Coronary artery (tissue), 2 donors: ENCODE results near the gene PTGES3.
"Not testable (repeated sequence)": the region's sequence is repeated elsewhere in the genome, so short reads cannot be mapped to it uniquely, and the experiment has no call there.

Source experiments
- DNase-seq: peaks from one replicate; pipeline ENCODE4 v3.0.0-alpha.2; 2017; ENCODE audit warnings: low spot score
- H3K27ac ChIP-seq, 2 donors: fragments of 200-600 bp; sonication (generic); one replicate each; pipeline ENCODE4 v1.5.1; 2016 to 2019
- H3K4me3 ChIP-seq: fragments of 200-600 bp; sonication (generic); 2 replicates; pipeline ENCODE4 v1.5.1; 2016; ENCODE audit warnings: mild to moderate bottlenecking, moderate library complexity
- CTCF ChIP-seq: fragments of 200-600 bp; sonication (generic); IDR thresholded peaks from one replicate; pipeline ENCODE4 v1.5.1; 2019; ENCODE audit warnings: antibody characterized with exemption

PTGES3 gene

GRCh38 chr12:56709759-56710376 is 21.8 kb upstream of the PTGES3 start:
- Histone ChIP-seq H3K27ac (no peak overlapping the region), H3K4me3 (no peak overlapping the region)
- TF ChIP-seq CTCF = no peak
- DNase-seq = no peak

- DNase-seq, H3K27ac ChIP-seq, H3K4me3 ChIP-seq: not testable (repeated sequence)
Measured at GRCh38 chr12:56704522-56704921, 16.4 kb upstream of the PTGES3 start.

GRCh38 chr12:56699020-56699661 is 11.1 kb upstream of the PTGES3 start:
- no peak for TF ChIP-seq CTCF
- DNase-seq = no peak
- H3K27ac ChIP-seq = no peak overlapping the region
- H3K4me3 ChIP-seq = no peak overlapping the region

DNA sequence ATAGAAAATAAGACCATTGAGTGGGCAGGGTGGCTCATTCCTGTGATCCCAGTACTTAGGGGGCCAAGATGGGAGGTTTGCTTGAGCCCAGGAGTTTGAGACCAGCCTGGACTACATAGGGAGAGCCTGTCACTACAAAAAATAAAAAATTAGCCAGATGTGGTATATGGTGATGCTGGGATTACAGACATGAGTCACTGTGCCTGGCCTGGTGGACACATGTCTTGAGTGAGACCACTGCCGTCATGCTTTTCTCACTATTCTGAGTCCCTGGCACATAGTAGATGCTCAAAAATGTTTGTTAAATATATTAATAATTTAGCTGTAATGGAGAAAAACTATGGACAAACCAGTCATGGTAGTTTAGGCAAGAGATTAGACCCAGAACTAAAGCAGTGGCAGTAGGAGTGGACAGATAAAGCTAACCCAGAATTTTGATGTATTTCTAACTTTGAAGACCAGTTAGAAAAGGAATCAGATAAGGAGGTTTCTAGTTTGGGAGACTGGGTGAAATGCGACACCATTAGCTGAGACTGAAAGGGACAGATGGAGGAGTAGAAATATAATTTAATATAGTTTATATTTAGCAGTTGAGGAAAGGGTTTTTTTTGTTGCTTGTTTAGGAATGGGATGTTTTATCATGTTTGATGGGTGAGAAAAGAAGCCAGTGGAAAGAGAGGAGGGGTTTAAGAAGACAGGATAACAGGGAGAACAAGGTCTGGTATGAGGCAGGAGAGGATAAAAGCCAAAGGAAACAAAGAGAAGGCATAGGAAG is 7.4 kb upstream of the PTGES3 start:
- no peak for TF ChIP-seq CTCF
- H3K4me3 ChIP-seq = no peak overlapping the region
- no peak for DNase-seq
- no peak overlapping the region for H3K27ac ChIP-seq

GRCh38 chr12:56694161-56694560 is 6.1 kb upstream of the PTGES3 start:
- H3K4me3 ChIP-seq = no peak overlapping the region
- no peak for TF ChIP-seq CTCF
- no peak for DNase-seq
- H3K27ac ChIP-seq = no peak overlapping the region

GRCh38 chr12:56688846-56689109 is 694 bp upstream of the PTGES3 start:
- no peak for TF ChIP-seq CTCF
- peak overlapping the region; percentile 96 for H3K4me3 ChIP-seq
- H3K27ac ChIP-seq = peak overlapping the region; percentile 83 to 100
- no peak for DNase-seq

GRCh38 chr12:56687223-56688128 is 608 bp downstream of the PTGES3 start:
- Histone ChIP-seq H3K27ac (peak overlapping the region; percentile 98 to 100), H3K4me3 (peak overlapping the region; percentile 96)
- no peak for TF ChIP-seq CTCF
- DNase-seq = peak; percentile 82
